ENCODE results near the gene LYSMD2.
"Not testable (repeated sequence)": the region's sequence is repeated elsewhere in the genome, so short reads cannot be mapped to it uniquely, and the experiment has no call there.

The LYSMD2 gene

GRCh38 chr15:51737522-51738305, at the start of gene LYSMD2:
TSS of gene LYSMD2 (minus strand) at chr15:51737655. CDS start at chr15:51737622, 33 bp downstream.
- DNase-seq, result peak; percentile 64

GRCh38 chr15:51787130-51787529, 49.7 kb upstream of the LYSMD2 start:
- not testable (repeated sequence) for DNase-seq

GRCh38 chr15:51783967-51784366, 46.5 kb upstream of the LYSMD2 start:
- DNase-seq, result no peak

- DNase-seq, result no peak
These were observed 45.0 kb upstream of the LYSMD2 start for GRCh38 chr15:51782357-51782896.

GRCh38 chr15:51781506-51781905, 44.1 kb upstream of the LYSMD2 start:
- DNase-seq, result no peak

GRCh38 chr15:51780636-51781035, 43.2 kb upstream of the LYSMD2 start:
- DNase-seq, result no peak

- peak; percentile 73 for DNase-seq
These were observed 39.6 kb upstream of the LYSMD2 start for GRCh38 chr15:51776952-51777569.

- peak; percentile 49 for DNase-seq
These were observed 38.7 kb upstream of the LYSMD2 start for GRCh38 chr15:51775967-51776816.

GRCh38 chr15:51774916-51775315, 37.5 kb upstream of the LYSMD2 start:
- DNase-seq, result no peak

- DNase-seq, result no peak
These were observed 34.3 kb upstream of the LYSMD2 start for GRCh38 chr15:51771773-51772172.

- no peak for DNase-seq
These were observed 33.4 kb upstream of the LYSMD2 start for GRCh38 chr15:51770902-51771301.

- no peak for DNase-seq
These were observed 30.6 kb upstream of the LYSMD2 start for GRCh38 chr15:51768018-51768417.

GRCh38 chr15:51766341-51766740, 28.9 kb upstream of the LYSMD2 start:
- no peak for DNase-seq

- no peak for DNase-seq
These were observed 28.3 kb upstream of the LYSMD2 start for GRCh38 chr15:51765751-51766150.

- DNase-seq, result no peak
These were observed 23.4 kb upstream of the LYSMD2 start for GRCh38 chr15:51760805-51761204.

- no peak for DNase-seq
These were observed 22.2 kb upstream of the LYSMD2 start for GRCh38 chr15:51759557-51760070.

- DNase-seq, result no peak
These were observed 21.2 kb upstream of the LYSMD2 start for GRCh38 chr15:51758645-51759044.

GRCh38 chr15:51757450-51757849, 20.0 kb upstream of the LYSMD2 start:
- DNase-seq, result no peak

GRCh38 chr15:51756482-51756881, 19.0 kb upstream of the LYSMD2 start:
- DNase-seq, result no peak

- no peak for DNase-seq
These were observed 18.3 kb upstream of the LYSMD2 start for GRCh38 chr15:51755790-51756189.

- DNase-seq, result no peak
These were observed 16.8 kb upstream of the LYSMD2 start for GRCh38 chr15:51754267-51754666.

- no peak for DNase-seq
These were observed 15.4 kb upstream of the LYSMD2 start for GRCh38 chr15:51752888-51753287.
